DMS 273 (cell line): ENCODE results near the gene PRAMEF33.
"Not testable (repeated sequence)": the region's sequence is repeated elsewhere in the genome, so short reads cannot be mapped to it uniquely, and the experiment has no call there.

ENCODE experiments used
- DNase-seq: peaks from one replicate; lab custom pipeline; 2025; ENCODE audit not compliant: unreplicated experiment; lab: John Stamatoyannopoulos, UW

Gene PRAMEF33, protein sequence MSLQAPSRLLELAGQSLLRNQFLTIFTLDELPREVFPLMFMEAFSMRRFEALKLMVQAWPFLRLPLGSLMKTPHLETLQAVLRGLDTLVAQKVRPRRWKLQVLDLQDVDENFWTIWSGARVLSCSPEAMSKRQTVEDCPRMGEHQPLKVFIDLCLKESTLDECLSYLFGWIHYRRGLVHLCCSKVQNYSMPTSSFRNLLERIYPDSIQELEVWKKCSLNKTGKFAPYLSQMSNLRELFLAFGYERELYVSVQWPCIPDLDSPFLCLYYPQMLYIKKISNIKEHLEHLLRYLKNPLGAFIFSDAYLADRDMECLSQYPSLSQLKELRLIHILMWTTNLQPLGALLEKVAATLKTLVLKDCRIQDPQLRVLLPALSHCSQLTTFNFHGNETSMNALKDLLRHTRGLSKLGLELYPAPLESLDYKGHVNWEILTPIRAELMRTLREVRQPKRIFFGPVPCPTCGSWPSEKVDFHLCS

DNA sequence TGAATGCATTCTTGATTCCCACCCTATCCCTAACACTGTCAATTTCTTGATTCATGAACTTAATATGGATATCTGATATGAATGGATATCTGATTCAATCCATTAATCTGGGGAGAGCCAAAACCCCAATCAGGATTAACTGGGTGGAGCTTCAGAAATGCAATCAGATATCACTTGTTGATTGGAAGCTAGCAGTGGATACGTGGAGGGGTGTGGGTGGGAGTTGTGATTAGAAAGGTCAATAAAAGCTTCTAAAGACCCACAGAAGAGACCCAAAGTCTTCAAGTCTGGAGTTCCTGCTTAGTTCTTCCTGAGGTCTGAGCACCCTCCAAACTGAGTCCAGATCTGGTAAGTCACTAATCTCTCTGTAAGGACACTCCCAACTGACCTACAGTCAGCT, at the start of gene PRAMEF33:
Gene PRAMEF33, plus strand, starts transcription at position 301 of the 400 bp plus-strand sequence. CDS start 2,416 bp downstream, outside the sequence.
- DNase-seq: not testable (repeated sequence)

DNA sequence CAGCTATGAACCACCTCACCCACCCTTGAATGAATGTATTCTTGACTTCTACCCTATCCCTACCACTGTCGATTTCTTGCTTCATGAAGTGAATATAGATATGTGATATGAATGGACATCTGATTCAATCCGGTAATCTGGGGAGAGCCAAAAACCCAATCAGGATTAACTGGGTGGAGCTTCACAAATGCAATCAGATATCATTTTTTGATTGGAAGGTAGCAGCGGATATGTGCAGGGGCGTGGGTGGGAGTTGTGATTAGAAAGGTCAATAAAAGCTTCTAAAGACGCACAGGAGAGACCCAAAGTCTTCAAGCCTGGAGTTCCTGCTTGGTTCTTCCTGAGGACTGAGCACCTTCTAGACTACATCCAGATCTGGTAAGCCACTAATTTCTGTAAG, 49.4 kb upstream of the PRAMEF33 start, which contains the start of gene PRAMEF5:
Gene PRAMEF5, plus strand, starts transcription at position 301 of the 400 bp plus-strand sequence. CDS start 5,071 bp downstream, outside the sequence.
- DNase-seq: not testable (repeated sequence)

DNA sequence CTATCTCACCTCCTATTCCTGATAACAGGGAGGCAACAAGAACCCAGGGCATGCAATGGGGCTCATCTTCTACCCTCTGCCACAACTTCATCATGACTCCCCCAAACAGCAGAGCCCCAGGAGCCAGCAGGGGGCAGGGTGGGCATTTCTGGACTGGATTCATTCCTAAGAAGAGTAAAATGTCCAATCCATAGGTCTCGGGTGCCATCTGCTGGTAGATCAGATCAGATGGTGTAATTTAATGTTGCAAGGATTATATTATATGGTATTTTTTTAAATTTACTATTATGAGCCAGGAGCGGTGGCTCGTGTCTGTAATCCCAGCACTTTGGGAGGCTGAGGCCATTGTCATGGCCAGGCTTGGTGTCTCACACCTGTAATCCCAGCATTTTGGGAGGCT, 38.2 kb upstream of the PRAMEF33 start:
- DNase-seq: not testable (repeated sequence)

DNA sequence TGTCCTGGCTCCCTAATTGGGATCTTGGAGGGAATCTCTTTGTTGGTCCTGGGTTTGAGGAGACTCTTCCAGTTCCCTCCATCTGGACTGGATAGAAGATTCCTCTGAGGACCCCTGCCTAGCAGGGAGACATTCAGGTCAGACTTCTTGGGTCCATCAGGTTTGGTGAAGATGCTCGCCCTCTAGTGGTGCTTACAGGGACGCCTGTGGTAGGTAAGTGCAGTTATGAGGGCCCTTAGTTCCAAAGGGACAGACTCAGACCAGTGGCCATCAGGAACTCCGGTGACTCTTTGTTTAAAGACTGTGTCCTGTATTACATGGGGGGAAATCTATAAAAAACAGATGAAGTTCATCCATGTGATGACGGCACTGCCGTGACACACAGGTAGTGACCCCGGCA, 26.3 kb upstream of the PRAMEF33 start:
- not testable (repeated sequence) for DNase-seq

DNA sequence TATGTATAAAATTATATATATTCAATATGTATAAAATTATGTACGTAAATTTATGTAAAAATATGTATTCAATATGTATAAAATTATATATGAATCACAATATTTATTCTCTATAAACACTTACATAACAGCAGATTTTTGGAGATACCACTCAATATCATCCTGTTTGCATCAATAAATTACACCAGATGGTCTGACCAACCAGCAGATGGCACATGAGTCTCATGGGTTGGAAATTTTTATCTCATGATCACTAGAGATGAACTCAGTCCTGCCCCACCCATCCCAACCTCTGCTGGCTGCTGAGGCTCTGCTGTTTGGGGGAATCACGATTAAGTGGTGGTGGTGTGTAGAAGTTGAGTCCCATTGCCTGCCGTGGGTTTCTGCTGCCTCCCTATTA, 23.7 kb upstream of the PRAMEF33 start:
- peak; percentile 15 for DNase-seq

DNA sequence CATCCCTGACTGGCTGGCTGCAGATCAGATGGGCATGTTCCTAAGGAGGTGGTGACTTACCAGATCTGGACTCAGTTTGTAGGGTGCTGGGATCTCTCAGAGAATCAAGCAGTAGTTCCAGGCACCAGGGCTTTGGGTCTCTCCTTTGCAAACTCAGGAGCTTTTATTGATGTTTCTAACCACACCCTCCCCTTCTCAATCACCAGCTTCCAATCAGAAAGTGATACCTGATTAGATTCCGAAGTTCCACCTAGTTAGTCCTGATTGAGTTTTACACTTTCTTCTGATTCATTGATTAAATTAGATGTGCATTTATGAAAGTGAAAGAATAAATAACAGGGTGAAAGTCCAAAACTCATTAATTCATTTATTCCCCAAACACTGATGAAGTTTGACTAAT, 18.3 kb upstream of the PRAMEF33 start, which contains the start of gene PRAMEF8:
Gene PRAMEF8, minus strand, starts transcription at position 101 of the 400 bp plus-strand sequence. CDS start 1,046 bp downstream, outside the sequence.
- DNase-seq: not testable (repeated sequence)

DNA sequence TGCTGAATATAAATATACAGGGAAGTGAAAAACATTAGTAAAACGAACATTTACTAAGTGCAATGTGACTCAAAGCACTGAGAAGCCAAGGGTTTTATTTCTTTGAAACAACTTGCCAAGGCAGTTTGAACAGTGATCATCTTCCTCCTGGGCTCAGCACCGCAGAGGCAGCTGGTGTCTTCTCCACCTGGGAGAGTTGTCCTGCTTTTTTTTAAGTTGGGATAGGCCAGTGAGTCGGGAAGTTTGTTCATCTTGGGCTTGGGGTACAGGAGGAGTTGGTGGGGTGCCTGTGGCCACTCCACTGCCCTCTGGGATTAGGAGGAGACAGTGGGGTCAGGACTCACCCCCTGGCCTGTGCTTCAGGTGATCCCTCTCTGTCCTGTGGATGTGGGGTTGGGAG, 14.3 kb upstream of the PRAMEF33 start:
- DNase-seq: not testable (repeated sequence)

DNA sequence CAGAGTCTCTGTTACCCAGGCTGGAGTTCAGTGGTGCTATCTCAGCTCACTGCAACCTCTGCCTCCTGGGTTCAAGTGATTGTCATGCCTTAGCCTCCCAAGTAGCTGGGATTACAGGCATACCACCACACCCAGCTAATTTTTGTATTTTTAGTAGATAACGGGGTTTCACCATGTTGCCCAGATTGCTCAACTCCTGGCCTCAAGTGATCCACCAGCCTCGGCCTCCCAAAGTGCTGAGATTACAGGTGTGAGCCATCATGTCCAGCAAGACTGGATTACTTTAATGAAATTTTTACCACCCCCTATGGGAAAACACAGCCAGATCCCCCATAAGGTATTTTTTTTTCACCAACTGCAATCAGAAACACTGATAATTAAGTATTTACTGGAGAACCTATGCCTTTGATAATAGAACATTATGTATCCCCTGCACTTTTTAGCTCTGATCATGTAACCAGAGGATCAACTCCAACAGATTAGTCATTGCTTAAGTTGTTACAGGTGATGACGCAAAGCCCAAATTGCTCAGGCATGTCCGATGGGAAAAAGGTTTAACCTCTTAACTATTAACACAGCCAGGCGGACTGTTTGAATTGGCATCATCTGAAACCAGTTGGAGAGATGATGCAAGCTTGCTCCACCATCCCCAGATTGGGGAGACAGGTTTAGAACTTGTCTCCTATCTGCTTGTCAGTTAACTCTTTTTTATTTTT, 6.0 kb upstream of the PRAMEF33 start:
- DNase-seq: not testable (repeated sequence)

DNA sequence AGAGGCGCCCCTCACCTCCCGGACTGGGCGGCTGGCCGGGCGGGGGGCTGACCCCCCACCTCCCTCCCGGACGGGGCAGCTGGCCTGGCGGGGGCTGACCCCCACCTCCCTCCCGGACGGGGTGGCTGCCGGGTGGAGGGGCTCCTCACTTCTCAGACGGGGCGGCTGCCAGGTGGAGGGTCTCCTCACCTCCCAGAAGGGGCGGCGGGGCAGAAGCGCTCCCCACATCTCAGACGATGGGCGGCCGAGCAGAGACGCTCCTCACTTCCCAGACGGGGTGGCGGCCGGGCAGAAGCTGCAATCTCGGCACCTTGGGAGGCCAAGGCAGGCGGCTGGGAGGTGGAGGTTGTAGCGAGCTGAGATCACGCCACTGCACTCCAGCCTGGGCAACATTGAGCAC, 4.6 kb upstream of the PRAMEF33 start:
- not testable (repeated sequence) for DNase-seq

DNA sequence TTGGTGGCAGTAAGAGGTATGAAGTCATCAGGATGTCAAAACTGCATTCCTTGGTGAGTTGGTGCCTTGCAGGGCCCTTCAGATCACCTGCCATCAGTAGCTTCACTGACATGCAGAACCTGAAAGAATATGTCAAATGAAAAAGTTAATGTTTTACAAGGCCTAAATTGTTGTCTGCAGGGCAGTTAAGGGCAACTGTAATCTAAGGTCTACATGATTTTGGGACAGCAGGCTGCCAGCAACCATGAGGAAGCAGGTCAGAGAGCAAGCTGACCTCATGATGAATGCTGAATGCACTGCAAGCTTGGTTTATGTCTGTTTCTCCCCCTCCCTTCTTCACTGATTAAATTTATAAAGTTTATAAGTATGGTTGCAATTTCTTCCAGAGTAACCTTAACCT, 1.1 kb upstream of the PRAMEF33 start:
- DNase-seq: not testable (repeated sequence)

DNA sequence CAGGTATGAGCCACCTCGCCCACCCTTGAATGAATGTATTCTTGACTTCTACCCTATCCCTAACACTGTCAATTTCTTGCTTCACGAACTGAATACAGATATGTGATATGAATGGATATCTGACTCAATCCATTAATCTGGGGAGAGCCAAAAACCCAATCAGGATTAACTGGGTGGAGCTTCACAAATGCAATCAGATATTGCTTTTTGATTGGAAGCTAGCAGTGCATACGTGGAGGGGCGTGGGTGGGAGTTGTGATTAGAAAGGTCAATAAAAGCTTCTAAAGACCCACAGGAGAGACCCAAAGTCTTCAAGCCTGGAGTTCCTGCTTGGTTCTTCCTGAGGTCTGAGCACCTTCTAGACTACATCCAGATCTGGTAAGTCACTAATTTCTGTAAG, 11.9 kb downstream of the PRAMEF33 start, which contains the start of gene PRAMEF15:
Gene PRAMEF15, plus strand, starts transcription at position 301 of the 400 bp plus-strand sequence. CDS start 2,827 bp downstream, outside the sequence.
- DNase-seq: not testable (repeated sequence)

DNA sequence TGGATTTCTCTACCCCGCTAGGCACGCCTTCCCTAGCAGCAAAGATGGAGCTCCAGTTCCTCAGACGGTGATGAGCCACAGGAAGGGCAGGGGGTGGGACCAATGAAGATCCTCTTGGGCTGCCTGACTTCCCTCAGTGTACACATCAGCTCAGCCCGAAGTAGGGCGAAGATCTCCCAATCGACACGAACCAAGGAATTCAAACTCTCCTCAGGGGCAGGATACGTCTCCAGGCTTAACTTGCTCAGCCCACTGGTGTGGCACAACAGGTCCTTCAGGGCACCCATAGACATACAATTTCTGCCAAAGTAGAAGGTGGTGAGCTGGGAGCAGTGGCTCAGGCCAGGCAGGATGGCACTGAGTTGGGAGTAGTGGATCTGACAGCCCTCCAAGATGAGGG, 39.2 kb downstream of the PRAMEF33 start:
- DNase-seq: not testable (repeated sequence)

DNA sequence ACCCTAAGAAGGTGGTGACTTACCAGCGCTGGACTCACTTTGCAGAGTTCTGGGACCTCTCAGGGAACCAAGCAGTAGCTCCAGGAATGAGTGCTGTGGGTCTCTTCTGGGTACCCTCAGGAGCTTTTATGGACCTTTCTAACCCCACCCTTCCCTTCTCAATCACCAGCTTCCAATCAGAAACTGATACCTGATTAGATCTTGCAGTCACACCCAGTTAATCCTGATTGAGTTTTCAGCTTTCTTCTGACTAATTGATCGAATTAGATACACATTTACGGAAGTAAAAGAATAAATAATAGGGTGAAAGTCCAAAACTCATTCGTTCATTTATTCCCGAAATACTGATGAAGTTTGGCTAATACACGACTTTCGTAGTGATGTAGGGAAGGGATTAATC, 43.7 kb downstream of the PRAMEF33 start, which contains the start of gene PRAMEF14:
Gene PRAMEF14, minus strand, starts transcription at position 101 of the 400 bp plus-strand sequence. CDS start 1,820 bp downstream, outside the sequence.
- DNase-seq: not testable (repeated sequence)

DNA sequence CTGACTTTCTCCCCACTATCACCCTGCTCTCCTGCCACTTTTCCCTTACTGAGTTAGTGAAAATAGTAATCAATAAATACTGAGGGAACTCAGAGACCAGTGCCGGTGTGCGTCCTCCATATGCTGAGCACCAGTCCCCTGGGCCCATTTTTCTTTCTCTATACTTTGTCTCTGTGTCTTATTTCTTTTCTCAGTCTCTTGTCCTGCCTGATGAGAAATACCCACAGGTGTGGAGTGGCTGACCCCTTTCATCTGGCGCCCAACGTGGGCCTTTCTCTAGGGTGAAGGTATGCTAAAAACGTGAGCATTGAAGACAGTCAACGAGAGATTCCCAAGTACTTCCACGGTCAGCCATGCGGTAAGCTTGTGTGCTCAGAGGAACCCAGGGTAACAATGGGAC, 50.1 kb downstream of the PRAMEF33 start:
- DNase-seq: not testable (repeated sequence)

DNA sequence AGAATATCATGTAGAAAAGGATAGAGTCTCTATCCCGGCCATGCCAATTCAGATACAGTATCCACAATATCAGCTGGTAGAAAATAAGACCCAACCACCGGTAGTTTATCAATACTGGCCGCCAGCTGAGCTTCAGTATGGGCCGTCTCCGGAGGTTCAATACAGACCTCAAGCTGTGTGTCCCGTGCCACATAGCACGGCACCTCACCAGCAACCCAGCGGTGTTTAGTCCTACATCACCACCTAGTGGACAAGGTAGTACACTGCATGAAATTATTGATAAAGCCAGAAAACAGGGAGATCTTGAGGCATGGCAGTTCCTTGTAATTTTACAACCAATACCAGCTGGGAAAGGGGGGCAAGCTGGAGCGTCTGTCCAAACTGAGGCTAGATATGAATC, 51.1 kb downstream of the PRAMEF33 start:
- not testable (repeated sequence) for DNase-seq

DNA sequence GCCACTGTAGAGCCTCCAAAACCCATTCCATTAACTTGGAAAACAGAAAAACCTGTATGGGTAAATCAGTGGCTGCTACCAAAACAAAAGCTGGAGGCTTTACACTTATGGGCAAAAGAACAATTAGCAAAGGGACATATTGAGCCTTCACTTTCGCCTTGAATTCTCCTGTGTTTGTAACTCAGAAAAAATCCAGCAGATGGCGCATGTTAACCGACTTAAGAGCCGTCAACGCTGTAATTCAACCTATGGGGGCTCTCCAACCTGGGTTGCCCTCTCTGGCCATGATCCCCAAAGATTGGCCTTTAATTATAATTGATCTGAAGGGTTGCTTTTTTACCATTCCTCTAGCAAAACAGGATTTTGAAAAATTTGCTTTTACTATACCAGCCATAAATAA, 53.4 kb downstream of the PRAMEF33 start:
- DNase-seq: peak; percentile 86
